GM12878 (cell line): ENCODE data around the gene IFT122.

ENCODE experiments used
- CHD1 ChIP-seq: IDR thresholded peaks from 2 replicates; pipeline ENCODE4 v1.6.1; 2012; ENCODE audit warnings: low read depth, low read length, improper control_type of control experiment
- CREB1 ChIP-seq: IDR thresholded peaks from 2 replicates; pipeline ENCODE4 v1.6.1; 2012; ENCODE audit warnings: low read depth, mild to moderate bottlenecking, inconsistent platforms
- MEF2A ChIP-seq: IDR thresholded peaks from 2 replicates; pipeline ENCODE4 v1.6.1; 2011; ENCODE audit warnings: low read depth, mild to moderate bottlenecking, low read length, moderate library complexity; ENCODE audit not compliant: insufficient read depth
- NR2F1 ChIP-seq: fragments of 450-650 bp; conservative IDR thresholded peaks from 2 replicates; pipeline ENCODE4 v1.6.1; 2017; ENCODE audit warnings: mild to moderate bottlenecking
- POLR2AphosphoS2 ChIP-seq: IDR thresholded peaks from 2 replicates; pipeline ENCODE4 v1.6.1; 2011; ENCODE audit warnings: low read depth, mild to moderate bottlenecking, low read length, improper control_type of control experiment, moderate library complexity
- RB1 ChIP-seq: fragments of 450-650 bp; formaldehyde crosslinking; IDR thresholded peaks from 2 replicates; pipeline ENCODE4 v1.6.1; 2017; ENCODE audit warnings: mild to moderate bottlenecking, borderline replicate concordance
- TAF1 ChIP-seq: IDR thresholded peaks from 2 replicates; pipeline ENCODE4 v1.6.1; 2011; ENCODE audit warnings: mild to moderate bottlenecking, low read depth, low read length, borderline replicate concordance
- ZNF274 ChIP-seq: IDR thresholded peaks from one replicate; pipeline ENCODE4 v1.8.0; 2011; ENCODE audit not compliant: insufficient read length, insufficient read depth
- ZSCAN29 ChIP-seq: fragments of 450-650 bp; IDR thresholded peaks from 2 replicates; pipeline ENCODE4 v1.6.1; 2017; ENCODE audit warnings: mild to moderate bottlenecking, moderate library complexity
- TF ChIP-seq, protein P1 (sequence below), 3 experiments: IDR thresholded peaks in 2 of 3; conservative IDR thresholded peaks in 1 of 3; 2 replicates each; pipeline ENCODE4 v1.5.1; 2011; ENCODE audit warnings: low read depth in 3 of 3, low read length in 3 of 3, mild to moderate bottlenecking in 3 of 3, control low read depth in 2 of 3, moderate library complexity in 2 of 3, inconsistent platforms in 1 of 3, mixed read lengths in 1 of 3; ENCODE audit not compliant: control insufficient read depth in 2 of 3, insufficient read depth in 1 of 3; ENCODE audit errors: extremely low read depth in 1 of 3
- TF ChIP-seq, protein P2 (sequence below): IDR thresholded peaks from 2 replicates; pipeline ENCODE4 v1.6.1; 2011; ENCODE audit warnings: low read depth, mild to moderate bottlenecking, low read length, moderate library complexity, borderline replicate concordance; ENCODE audit errors: extremely low read depth
- TF ChIP-seq, protein P3 (sequence below): IDR thresholded peaks from 2 replicates; pipeline ENCODE4 v1.6.1; 2012; ENCODE audit warnings: low read length, inconsistent platforms

GRCh38 chr3:129440618-129441190, 680 bp downstream of the IFT122 start:
- no peak for TF ChIP-seq NR2F1
- no peak for TF ChIP-seq ZSCAN29
- TF ChIP-seq, protein P1, sequence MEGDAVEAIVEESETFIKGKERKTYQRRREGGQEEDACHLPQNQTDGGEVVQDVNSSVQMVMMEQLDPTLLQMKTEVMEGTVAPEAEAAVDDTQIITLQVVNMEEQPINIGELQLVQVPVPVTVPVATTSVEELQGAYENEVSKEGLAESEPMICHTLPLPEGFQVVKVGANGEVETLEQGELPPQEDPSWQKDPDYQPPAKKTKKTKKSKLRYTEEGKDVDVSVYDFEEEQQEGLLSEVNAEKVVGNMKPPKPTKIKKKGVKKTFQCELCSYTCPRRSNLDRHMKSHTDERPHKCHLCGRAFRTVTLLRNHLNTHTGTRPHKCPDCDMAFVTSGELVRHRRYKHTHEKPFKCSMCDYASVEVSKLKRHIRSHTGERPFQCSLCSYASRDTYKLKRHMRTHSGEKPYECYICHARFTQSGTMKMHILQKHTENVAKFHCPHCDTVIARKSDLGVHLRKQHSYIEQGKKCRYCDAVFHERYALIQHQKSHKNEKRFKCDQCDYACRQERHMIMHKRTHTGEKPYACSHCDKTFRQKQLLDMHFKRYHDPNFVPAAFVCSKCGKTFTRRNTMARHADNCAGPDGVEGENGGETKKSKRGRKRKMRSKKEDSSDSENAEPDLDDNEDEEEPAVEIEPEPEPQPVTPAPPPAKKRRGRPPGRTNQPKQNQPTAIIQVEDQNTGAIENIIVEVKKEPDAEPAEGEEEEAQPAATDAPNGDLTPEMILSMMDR (IDR thresholded peaks at IDR 0.05 in 2 of 3, conservative IDR thresholded peaks at IDR 0.05 in 1 of 3; ENCODE audit: control insufficient read depth in 2 of 3, extremely low read depth in 1 of 3, insufficient read depth in 1 of 3, low read depth in 3 of 3, low read length in 3 of 3), result no peak
- no peak for TF ChIP-seq MEF2A
- TF ChIP-seq ZNF274, result no peak
- no peak for TF ChIP-seq POLR2AphosphoS2
- TF ChIP-seq, protein P2, sequence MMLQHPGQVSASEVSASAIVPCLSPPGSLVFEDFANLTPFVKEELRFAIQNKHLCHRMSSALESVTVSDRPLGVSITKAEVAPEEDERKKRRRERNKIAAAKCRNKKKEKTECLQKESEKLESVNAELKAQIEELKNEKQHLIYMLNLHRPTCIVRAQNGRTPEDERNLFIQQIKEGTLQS, result no peak
- TF ChIP-seq CHD1, result no peak
- no peak for TF ChIP-seq RB1
- TF ChIP-seq, protein P3, sequence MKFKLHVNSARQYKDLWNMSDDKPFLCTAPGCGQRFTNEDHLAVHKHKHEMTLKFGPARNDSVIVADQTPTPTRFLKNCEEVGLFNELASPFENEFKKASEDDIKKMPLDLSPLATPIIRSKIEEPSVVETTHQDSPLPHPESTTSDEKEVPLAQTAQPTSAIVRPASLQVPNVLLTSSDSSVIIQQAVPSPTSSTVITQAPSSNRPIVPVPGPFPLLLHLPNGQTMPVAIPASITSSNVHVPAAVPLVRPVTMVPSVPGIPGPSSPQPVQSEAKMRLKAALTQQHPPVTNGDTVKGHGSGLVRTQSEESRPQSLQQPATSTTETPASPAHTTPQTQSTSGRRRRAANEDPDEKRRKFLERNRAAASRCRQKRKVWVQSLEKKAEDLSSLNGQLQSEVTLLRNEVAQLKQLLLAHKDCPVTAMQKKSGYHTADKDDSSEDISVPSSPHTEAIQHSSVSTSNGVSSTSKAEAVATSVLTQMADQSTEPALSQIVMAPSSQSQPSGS, result no peak
- no peak for TF ChIP-seq TAF1
- no peak for TF ChIP-seq CREB1
